ENCODE results near the gene SMURF1.
"Not testable (repeated sequence)": the region's sequence is repeated elsewhere in the genome, so short reads cannot be mapped to it uniquely, and the experiment has no call there.

The SMURF1 gene

GRCh38 chr7:99106821-99107241, 37.1 kb downstream of the SMURF1 start:
- DNase-seq (ENCODE audit: low read depth), result peak; percentile 66

GRCh38 chr7:99106411-99106810, 37.5 kb downstream of the SMURF1 start:
- no peak overlapping the region for H3K4me3 ChIP-seq (ENCODE audit: control insufficient read depth, low read depth, low read length)
- no peak for TF ChIP-seq CTCF (conservative IDR thresholded peaks at IDR 0.05; ENCODE audit: control insufficient read depth, insufficient read depth, low read depth, low read length)

More at GRCh38 chr7:99106821-99107241, 37.1 kb downstream of the SMURF1 start:
- no peak for TF ChIP-seq CTCF (conservative IDR thresholded peaks at IDR 0.05; ENCODE audit: control insufficient read depth, insufficient read depth, low read depth, low read length)
- no peak overlapping the region for H3K4me3 ChIP-seq (ENCODE audit: control insufficient read depth, low read depth, low read length)

GRCh38 chr7:99105756-99106155, 38.2 kb downstream of the SMURF1 start:
- no peak overlapping the region for H3K4me3 ChIP-seq (ENCODE audit: control insufficient read depth, low read depth, low read length)
- no peak for TF ChIP-seq CTCF (conservative IDR thresholded peaks at IDR 0.05; ENCODE audit: control insufficient read depth, insufficient read depth, low read depth, low read length)

More at GRCh38 chr7:99106411-99106810, 37.5 kb downstream of the SMURF1 start:
- no peak for DNase-seq (ENCODE audit: low read depth)

GRCh38 chr7:99104631-99105030, 39.3 kb downstream of the SMURF1 start:
- no peak for TF ChIP-seq CTCF (conservative IDR thresholded peaks at IDR 0.05; ENCODE audit: control insufficient read depth, insufficient read depth, low read depth, low read length)
- no peak overlapping the region for H3K4me3 ChIP-seq (ENCODE audit: control insufficient read depth, low read depth, low read length)
- DNase-seq (ENCODE audit: low read depth), result no peak

More at GRCh38 chr7:99105756-99106155, 38.2 kb downstream of the SMURF1 start:
- DNase-seq (ENCODE audit: low read depth), result no peak

- DNase-seq (ENCODE audit: low read depth), result peak; percentile 65
- H3K4me3 ChIP-seq (ENCODE audit: control insufficient read depth, low read depth, low read length), result not testable (repeated sequence)
These were observed 40.1 kb downstream of the SMURF1 start for GRCh38 chr7:99103836-99104235.

GRCh38 chr7:99102809-99103690, 40.9 kb downstream of the SMURF1 start:
- no peak for TF ChIP-seq CTCF (conservative IDR thresholded peaks at IDR 0.05; ENCODE audit: control insufficient read depth, insufficient read depth, low read depth, low read length)
- peak; percentile 89 for DNase-seq (ENCODE audit: low read depth)
- no peak overlapping the region for H3K4me3 ChIP-seq (ENCODE audit: control insufficient read depth, low read depth, low read length)

GRCh38 chr7:99102361-99102760, 41.5 kb downstream of the SMURF1 start:
- no peak for TF ChIP-seq CTCF (conservative IDR thresholded peaks at IDR 0.05; ENCODE audit: control insufficient read depth, insufficient read depth, low read depth, low read length)
- no peak overlapping the region for H3K4me3 ChIP-seq (ENCODE audit: control insufficient read depth, low read depth, low read length)
- peak; percentile 70 for DNase-seq (ENCODE audit: low read depth)

GRCh38 chr7:99101516-99101915, 42.4 kb downstream of the SMURF1 start:
- not testable (repeated sequence) for DNase-seq (ENCODE audit: low read depth); H3K4me3 ChIP-seq (ENCODE audit: control insufficient read depth, low read depth, low read length)
